Testis (tissue), 2 donors: ENCODE results near the gene LSR.

Source experiments
- POLR2A ChIP-seq: fragments of 450-650 bp; IDR thresholded peaks from one replicate; pipeline ENCODE4 v1.6.1; 2017; ENCODE audit warnings: antibody characterized with exemption, mild to moderate bottlenecking, moderate library complexity
- TF ChIP-seq, protein P1 (sequence below), 3 experiments: fragments of 450-650 bp in 2 of 3; fragments of 200-600 bp in 1 of 3; sonication (generic) in 1 of 3; IDR thresholded peaks; one replicate each; pipeline ENCODE4 v1.5.1; 2016 to 2019; ENCODE audit warnings: antibody characterized with exemption in 3 of 3, mild to moderate bottlenecking in 2 of 3, moderate library complexity in 1 of 3

GRCh38 chr19:35272954-35273649 is 24.3 kb downstream of the LSR start:
- TF ChIP-seq, protein P1, sequence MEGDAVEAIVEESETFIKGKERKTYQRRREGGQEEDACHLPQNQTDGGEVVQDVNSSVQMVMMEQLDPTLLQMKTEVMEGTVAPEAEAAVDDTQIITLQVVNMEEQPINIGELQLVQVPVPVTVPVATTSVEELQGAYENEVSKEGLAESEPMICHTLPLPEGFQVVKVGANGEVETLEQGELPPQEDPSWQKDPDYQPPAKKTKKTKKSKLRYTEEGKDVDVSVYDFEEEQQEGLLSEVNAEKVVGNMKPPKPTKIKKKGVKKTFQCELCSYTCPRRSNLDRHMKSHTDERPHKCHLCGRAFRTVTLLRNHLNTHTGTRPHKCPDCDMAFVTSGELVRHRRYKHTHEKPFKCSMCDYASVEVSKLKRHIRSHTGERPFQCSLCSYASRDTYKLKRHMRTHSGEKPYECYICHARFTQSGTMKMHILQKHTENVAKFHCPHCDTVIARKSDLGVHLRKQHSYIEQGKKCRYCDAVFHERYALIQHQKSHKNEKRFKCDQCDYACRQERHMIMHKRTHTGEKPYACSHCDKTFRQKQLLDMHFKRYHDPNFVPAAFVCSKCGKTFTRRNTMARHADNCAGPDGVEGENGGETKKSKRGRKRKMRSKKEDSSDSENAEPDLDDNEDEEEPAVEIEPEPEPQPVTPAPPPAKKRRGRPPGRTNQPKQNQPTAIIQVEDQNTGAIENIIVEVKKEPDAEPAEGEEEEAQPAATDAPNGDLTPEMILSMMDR (IDR thresholded peaks at IDR 0.05), result no peak
- no peak for TF ChIP-seq POLR2A
